Fibroblast of pulmonary artery (primary cell): ENCODE results near the gene LTBP4.

Experiments used
- DNase-seq: peaks from one replicate; pipeline ENCODE4 v3.0.0-alpha.2; 2010; ENCODE audit warnings: low read depth
- H3K4me3 ChIP-seq: replicated peaks from 2 replicates; pipeline ENCODE4 v1.5.1; 2011; ENCODE audit warnings: low read depth, mild to moderate bottlenecking, control low read depth, low read length, moderate library complexity
- TF ChIP-seq, protein P1 (sequence below): IDR thresholded peaks from 2 replicates; pipeline ENCODE4 v1.5.1; 2011; ENCODE audit warnings: mild to moderate bottlenecking, control low read depth, low read length, inconsistent platforms; ENCODE audit errors: missing control alignments

Gene LTBP4

GRCh38 chr19:40603071-40603388 is 1.9 kb downstream of the LTBP4 start:
- H3K4me3 ChIP-seq, result peak overlapping the region; percentile 58
- TF ChIP-seq, protein P1, sequence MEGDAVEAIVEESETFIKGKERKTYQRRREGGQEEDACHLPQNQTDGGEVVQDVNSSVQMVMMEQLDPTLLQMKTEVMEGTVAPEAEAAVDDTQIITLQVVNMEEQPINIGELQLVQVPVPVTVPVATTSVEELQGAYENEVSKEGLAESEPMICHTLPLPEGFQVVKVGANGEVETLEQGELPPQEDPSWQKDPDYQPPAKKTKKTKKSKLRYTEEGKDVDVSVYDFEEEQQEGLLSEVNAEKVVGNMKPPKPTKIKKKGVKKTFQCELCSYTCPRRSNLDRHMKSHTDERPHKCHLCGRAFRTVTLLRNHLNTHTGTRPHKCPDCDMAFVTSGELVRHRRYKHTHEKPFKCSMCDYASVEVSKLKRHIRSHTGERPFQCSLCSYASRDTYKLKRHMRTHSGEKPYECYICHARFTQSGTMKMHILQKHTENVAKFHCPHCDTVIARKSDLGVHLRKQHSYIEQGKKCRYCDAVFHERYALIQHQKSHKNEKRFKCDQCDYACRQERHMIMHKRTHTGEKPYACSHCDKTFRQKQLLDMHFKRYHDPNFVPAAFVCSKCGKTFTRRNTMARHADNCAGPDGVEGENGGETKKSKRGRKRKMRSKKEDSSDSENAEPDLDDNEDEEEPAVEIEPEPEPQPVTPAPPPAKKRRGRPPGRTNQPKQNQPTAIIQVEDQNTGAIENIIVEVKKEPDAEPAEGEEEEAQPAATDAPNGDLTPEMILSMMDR, result no peak
- DNase-seq, result no peak

GRCh38 chr19:40603389-40604170 is 2.4 kb downstream of the LTBP4 start:
- peak; percentile 98 for DNase-seq
- TF ChIP-seq, protein P1, result peak; percentile 5
- peak overlapping the region; percentile 58 for H3K4me3 ChIP-seq

DNA sequence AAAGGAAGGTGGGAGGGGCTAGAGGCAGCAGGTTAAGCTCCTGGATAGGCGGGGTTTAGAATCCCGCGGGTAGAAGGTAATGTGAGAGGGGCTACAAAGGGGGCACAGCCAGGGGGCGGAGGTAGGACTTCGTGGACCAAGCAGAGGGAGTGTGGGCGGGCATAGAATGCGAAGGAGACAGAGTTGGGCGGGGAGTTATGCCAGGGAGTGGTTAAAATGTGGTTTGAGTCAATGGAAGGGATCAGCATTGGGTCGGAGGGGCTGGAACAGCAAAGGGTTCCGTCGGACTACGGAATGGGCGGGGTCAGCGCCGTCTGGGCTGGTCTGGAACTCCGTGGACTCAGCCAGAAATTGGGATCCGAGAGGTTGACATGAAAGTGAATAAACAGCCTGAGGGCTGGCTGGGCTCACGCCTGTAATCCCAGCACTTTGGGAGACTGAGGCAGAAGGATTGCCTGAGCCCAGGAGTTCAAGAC is 3.0 kb downstream of the LTBP4 start:
- DNase-seq, result no peak
- peak overlapping the region; percentile 21 for H3K4me3 ChIP-seq
- TF ChIP-seq, protein P1, result no peak

- no peak for DNase-seq
- peak overlapping the region; percentile 32 for H3K4me3 ChIP-seq
- TF ChIP-seq, protein P1, result no peak
Measured at GRCh38 chr19:40604647-40605215, 3.6 kb downstream of the LTBP4 start.

DNA sequence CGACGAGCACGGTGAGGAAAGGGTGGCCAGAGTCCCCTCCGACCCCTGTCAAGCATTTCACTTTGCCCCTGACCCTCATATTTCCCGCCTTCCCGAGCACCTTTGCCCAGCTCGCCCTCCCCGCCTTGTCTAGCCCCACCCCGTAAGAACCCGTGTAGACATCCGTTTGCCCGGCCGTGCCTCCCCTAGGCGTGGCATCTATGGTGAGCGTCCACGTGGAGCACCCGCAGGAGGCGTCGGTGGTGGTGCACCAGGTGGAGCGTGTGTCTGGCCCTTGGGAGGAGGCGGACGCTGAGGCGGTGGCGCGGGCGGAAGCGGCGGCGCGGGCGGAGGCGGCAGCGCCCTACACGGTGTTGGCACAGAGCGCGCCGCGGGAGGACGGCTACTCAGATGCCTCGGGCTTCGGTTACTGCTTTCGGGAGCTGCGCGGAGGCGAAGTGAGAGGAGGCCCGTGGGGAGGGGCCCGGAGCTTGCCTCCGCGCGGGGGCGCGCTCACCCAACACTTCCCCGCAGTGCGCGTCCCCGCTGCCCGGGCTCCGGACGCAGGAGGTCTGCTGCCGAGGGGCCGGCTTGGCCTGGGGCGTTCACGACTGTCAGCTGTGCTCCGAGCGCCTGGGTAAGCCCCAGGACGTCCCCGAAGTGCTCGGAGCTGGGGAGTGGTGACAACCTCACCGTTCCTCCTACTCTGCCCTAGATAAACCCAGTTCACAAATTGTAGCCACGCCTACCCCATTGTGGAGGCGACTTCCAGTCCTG is 4.2 kb downstream of the LTBP4 start:
- TF ChIP-seq, protein P1, result no peak
- H3K4me3 ChIP-seq, result peak overlapping the region; percentile 32
- peak; percentile 55 for DNase-seq

GRCh38 chr19:40607311-40608239 is 6.4 kb downstream of the LTBP4 start:
- H3K4me3 ChIP-seq, result no peak overlapping the region
- DNase-seq, result no peak
- TF ChIP-seq, protein P1, result no peak
